HFFc6 (cell line): ENCODE measurements around the gene CEP19. TPM values are rescaled to one million over a fixed set of nuclear protein-coding genes. Genes with fewer than 3 reads are reported as not detected.
"Not testable (repeated sequence)": the region's sequence is repeated elsewhere in the genome, so short reads cannot be mapped to it uniquely, and the experiment has no call there.

Source experiments
- DNase-seq: peaks from one replicate; pipeline ENCODE4 v3.0.0-alpha.2; 2018
- H3K27ac Mint-ChIP-seq: 2 replicates; pipeline ENCODE4 v1.8.0; 2020; ENCODE audit warnings: mild to moderate bottlenecking, mixed read lengths
- H3K27me3 Mint-ChIP-seq: 2 replicates; pipeline ENCODE4 v1.8.0; 2021; ENCODE audit warnings: mild to moderate bottlenecking, moderate library complexity, mixed read lengths; ENCODE audit not compliant: insufficient read depth
- H3K36me3 Mint-ChIP-seq: 2 replicates; pipeline ENCODE4 v1.8.0; 2021; ENCODE audit warnings: low read depth, mixed read lengths
- H3K4me1 Mint-ChIP-seq: 2 replicates; pipeline ENCODE4 v1.8.0; 2020; ENCODE audit warnings: low read depth, mixed read lengths
- H3K4me3 Mint-ChIP-seq: 2 replicates; pipeline ENCODE4 v1.8.0; 2020; ENCODE audit warnings: mild to moderate bottlenecking, moderate library complexity, mixed read lengths
- H3K9me3 Mint-ChIP-seq: 2 replicates; pipeline ENCODE4 v1.8.0; 2020; ENCODE audit warnings: mild to moderate bottlenecking, mixed read lengths
- CTCF ChIP-seq: fragments of 200-600 bp; sonication (generic); IDR thresholded peaks from 2 replicates; pipeline ENCODE4 v1.5.0; 2021; ENCODE audit warnings: antibody characterized with exemption, mild to moderate bottlenecking
- total RNA-seq, 6 experiments: library from RNA; stranded (reverse); fragmentation: NEBNext Ultra II Directional; extraction: Animal tissue kit (Norgen Biotek cat#: 25700); gene quantifications; 2 replicates in 1 of 6; 3 replicates in 5 of 6; pipeline ENCODE4 v1.2.3, GENCODE V29; 2021

CEP19 gene
- total RNA-seq, 6 experiments from 2014 or later = 1.9 to 2.6 (median 2.1) TPM

DNA sequence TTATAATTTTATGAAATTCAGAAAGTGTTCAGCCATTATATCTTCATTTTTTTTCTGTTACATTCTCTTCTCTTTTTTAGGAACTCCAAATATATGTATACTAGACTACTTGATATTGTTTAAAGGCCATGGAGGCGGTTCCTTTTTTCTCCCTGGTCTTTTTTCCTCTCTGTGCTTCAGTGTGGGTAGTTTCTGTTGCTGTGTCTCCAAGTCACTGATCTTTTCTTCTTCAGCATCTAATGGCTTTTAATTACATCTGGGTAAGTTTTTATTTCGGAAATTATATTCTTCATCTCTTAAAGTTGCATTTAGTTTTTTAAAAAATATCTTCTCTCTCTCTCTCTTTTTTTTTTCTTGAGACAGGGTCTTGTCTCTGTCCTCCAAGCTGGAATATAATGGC lies 9.0 kb upstream of the CEP19 start:
- H3K4me1 Mint-ChIP-seq = peaks cover under 1% of the 10 kb centered on the region; the same call in 1 of the 2 replicates
- no peaks in the 10 kb centered on the region for H3K27me3 Mint-ChIP-seq
- TF ChIP-seq CTCF = no peak
- H3K27ac Mint-ChIP-seq = no peak overlapping the region
- peaks cover 30% of the 10 kb centered on the region for H3K36me3 Mint-ChIP-seq
- peaks cover 7% of the 10 kb centered on the region for H3K9me3 Mint-ChIP-seq
- no peak for DNase-seq
- no peak overlapping the region for H3K4me3 Mint-ChIP-seq

DNA sequence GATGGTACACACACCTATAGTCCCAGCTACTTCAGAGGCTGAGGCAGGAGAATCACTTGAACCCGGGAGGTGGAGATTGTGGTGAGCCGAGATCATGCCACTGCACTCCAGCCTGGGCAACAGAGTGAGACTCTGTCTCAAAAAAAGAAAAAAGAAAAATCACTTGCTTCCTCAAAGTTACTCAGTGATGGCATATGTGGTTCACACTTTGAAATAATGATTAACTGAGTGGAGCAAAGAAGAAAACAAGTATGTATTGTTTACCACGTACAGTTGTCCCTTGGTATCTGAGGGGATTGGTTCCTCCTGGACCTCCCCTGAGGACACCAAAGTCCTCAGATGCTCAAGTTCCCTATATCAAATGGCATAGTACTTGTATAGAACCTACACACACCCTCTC lies 5.1 kb upstream of the CEP19 start:
- not testable (repeated sequence) for H3K27me3 Mint-ChIP-seq, DNase-seq, H3K4me3 Mint-ChIP-seq, H3K9me3 Mint-ChIP-seq, H3K27ac Mint-ChIP-seq
- Mint-ChIP-seq H3K36me3 (peaks cover 23% of the 10 kb centered on the region), H3K4me1 (peaks cover 14% of the 10 kb centered on the region)

DNA sequence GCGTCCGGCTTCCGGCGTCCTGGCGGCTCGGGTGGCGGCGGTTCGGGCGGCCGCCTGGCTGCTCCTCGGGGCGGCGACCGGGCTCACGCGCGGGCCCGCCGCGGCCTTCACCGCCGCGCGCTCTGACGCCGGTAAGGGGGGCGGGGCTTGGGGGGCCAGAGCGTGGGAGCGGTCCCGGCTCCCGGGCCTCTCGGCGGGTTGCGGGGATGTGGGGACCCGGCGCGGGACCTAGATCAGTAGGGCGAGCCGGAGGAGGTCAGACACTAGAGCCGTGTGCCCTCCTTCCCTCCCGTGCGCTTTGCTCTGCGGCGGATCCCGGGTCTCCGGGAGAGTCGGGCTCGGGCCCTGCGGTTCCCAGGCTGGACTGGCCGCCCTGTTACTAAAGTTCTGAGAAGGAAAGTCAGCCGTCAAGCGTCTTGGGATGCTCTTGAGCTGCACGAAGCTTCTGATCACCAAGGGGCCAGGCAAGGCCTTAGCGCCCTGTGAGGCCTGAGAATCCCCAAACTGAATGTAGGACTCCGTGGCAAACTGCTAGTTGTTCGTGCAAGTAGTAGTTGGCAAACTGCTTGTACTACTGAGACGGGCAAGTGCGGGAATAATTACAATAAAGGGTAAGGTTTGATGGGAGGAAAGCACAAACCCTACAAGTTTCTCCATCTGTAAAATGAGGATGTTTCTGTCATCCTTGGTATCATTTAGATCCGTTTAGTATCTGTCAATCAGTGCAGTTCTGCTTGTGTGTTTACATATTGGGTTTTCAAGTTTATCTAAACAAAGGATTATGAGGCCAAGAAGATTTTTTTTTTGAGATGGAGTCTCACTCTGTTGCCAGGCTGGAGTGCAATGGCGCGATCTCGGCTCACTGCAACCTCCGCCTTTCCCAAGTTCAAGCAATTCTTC lies 714 bp upstream of the CEP19 start:
- Mint-ChIP-seq H3K4me3 (peak overlapping the region; percentile 91), H3K4me1 (peaks cover 26% of the 10 kb centered on the region), H3K27me3 (no peaks in the 10 kb centered on the region), H3K27ac (peak overlapping the region; percentile 93), H3K9me3 (no peaks in the 10 kb centered on the region), H3K36me3 (no peaks in the 10 kb centered on the region)
- peak; percentile 25 for DNase-seq
- TF ChIP-seq CTCF = no peak

DNA sequence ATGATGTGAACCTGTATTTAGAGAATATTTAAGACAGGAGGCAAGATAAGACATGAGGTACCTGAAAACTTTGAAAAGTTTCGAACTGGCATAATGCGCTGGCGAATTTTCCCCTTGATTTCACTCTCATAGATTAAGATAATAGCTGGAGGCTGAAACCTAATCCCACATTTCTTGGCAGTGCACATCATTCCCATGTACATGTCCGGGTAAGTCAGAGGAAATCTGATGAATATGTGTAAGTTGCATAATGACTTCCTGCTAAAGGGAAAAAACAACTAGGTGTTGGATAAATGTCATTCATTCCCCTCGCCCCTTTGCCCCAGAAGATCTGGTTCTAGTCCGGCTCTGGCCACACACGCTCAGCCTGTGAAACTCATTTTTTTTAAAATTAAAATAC lies 3.6 kb downstream of the CEP19 start:
- no peaks in the 10 kb centered on the region for H3K9me3 Mint-ChIP-seq
- no peak overlapping the region for H3K4me3 Mint-ChIP-seq
- no peak for TF ChIP-seq CTCF
- DNase-seq = no peak
- no peaks in the 10 kb centered on the region for H3K36me3 Mint-ChIP-seq
- H3K27me3 Mint-ChIP-seq = peaks cover 3% of the 10 kb centered on the region; the same call in 1 of the 2 replicates
- H3K27ac Mint-ChIP-seq = no peak overlapping the region
- peaks cover 20% of the 10 kb centered on the region for H3K4me1 Mint-ChIP-seq

DNA sequence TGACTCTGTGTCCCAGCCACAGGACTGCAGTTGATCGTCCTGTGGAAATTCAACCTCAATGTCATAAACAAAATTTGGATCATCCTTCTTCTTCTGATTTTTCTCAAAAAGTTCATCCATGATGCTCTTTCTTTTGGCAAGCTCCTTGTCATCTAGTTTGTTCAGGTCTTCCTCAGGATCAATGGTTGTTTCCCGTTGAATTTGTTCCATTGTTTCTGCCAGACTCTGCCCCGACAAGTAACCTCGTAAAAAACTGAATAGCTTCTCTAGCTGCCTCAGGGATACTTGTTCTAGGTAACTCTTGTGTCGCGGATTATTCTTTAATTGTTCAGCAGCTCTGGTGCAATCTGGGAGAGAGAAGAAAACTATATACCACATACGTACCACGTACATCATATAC lies 4.5 kb downstream of the CEP19 start:
- peaks cover 3% of the 10 kb centered on the region; the same call in 1 of the 2 replicates for H3K36me3 Mint-ChIP-seq
- H3K27ac Mint-ChIP-seq = no peak overlapping the region
- no peak for TF ChIP-seq CTCF
- H3K9me3 Mint-ChIP-seq = no peaks in the 10 kb centered on the region
- DNase-seq = no peak
- H3K4me1 Mint-ChIP-seq = peaks cover 11% of the 10 kb centered on the region
- H3K4me3 Mint-ChIP-seq = no peak overlapping the region
- peaks cover 4% of the 10 kb centered on the region; the same call in 1 of the 2 replicates for H3K27me3 Mint-ChIP-seq

GRCh38 chr3:196706731-196707130 lies 5.3 kb downstream of the CEP19 start:
- TF ChIP-seq CTCF = no peak
- H3K36me3 Mint-ChIP-seq = peaks cover 4% of the 10 kb centered on the region; the same call in 1 of the 2 replicates

More at GRCh38 chr3:196706731-196707130, 5.3 kb downstream of the CEP19 start:
- Mint-ChIP-seq H3K27ac (no peak overlapping the region), H3K4me1 (peaks cover 10% of the 10 kb centered on the region), H3K27me3 (peaks cover 10% of the 10 kb centered on the region; the same call in 1 of the 2 replicates), H3K4me3 (no peak overlapping the region), H3K9me3 (no peaks in the 10 kb centered on the region)
- DNase-seq = no peak
